IPS-15b (cell line): ENCODE measurements around the gene MAGEB1.

Source experiments
- H3K27me3 ChIP-seq: one replicate; pipeline ENCODE4 v1.6.1; 2013; ENCODE audit warnings: low read length; ENCODE audit not compliant: control insufficient read depth, insufficient read depth
- H3K36me3 ChIP-seq: one replicate; pipeline ENCODE4 v1.6.1; 2013; ENCODE audit warnings: low read length; ENCODE audit not compliant: control insufficient read depth, insufficient read depth
- H3K4me1 ChIP-seq: one replicate; pipeline ENCODE4 v1.6.1; 2013; ENCODE audit warnings: mild to moderate bottlenecking, low read length; ENCODE audit not compliant: control insufficient read depth, insufficient read depth
- H3K4me3 ChIP-seq: one replicate; pipeline ENCODE4 v1.5.1; 2013; ENCODE audit warnings: low read depth, low read length
- H3K9ac ChIP-seq: one replicate; pipeline ENCODE4 v1.6.1; 2013; ENCODE audit warnings: low read depth, mild to moderate bottlenecking, low read length
- H3K9me3 ChIP-seq: one replicate; pipeline ENCODE4 v1.6.1; 2013; ENCODE audit warnings: mild to moderate bottlenecking, low read length; ENCODE audit not compliant: control insufficient read depth, insufficient read depth

Gene MAGEB1

DNA sequence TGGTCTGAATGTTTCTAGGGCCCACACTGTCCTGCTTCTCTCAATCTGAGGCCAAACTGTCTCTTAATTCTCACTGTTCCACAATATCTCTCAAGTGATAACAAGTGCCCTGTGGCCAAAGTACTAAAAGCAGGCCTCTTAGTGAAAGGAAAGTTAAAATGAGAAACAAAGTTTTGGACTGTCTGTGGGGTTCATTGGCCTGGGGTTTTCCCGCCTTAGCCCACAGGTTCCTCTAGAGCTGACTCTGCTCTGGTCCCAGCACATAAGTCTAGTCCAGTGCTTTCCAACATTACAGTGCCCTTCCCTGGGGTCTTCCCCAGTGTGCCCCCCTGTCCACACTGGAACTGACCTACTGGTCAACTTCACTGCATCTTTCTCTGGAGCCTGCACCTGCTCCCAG is 6.3 kb downstream of the MAGEB1 start:
- Histone ChIP-seq H3K4me3 (no peak overlapping the region), H3K9me3 (peaks cover 4% of the 10 kb centered on the region), H3K36me3 (no peaks in the 10 kb centered on the region), H3K27me3 (no peaks in the 10 kb centered on the region), H3K9ac (no peak overlapping the region), H3K4me1 (no peaks in the 10 kb centered on the region)

DNA sequence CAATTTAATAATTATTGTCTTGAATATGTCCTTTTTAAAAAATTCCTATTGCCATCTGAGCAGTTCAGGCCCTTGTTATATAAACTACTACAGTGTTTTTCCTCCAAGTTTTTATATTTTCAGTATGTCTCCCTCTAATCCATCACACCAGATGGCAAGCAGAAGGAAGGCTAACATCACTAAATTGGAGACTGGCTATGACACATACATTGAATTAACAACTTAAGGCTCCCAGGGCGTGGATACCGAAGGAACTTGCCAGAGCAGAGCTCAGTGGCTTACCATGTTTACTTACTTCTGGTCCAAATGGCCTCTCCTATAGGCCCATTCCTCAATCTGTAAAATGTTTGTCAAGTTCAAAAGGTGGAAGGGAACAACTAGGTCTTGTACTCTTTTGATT is 13.0 kb downstream of the MAGEB1 start:
- Histone ChIP-seq H3K4me3 (no peak overlapping the region), H3K36me3 (no peaks in the 10 kb centered on the region), H3K9ac (no peak overlapping the region), H3K4me1 (no peaks in the 10 kb centered on the region), H3K27me3 (no peaks in the 10 kb centered on the region), H3K9me3 (peaks cover 4% of the 10 kb centered on the region)

DNA sequence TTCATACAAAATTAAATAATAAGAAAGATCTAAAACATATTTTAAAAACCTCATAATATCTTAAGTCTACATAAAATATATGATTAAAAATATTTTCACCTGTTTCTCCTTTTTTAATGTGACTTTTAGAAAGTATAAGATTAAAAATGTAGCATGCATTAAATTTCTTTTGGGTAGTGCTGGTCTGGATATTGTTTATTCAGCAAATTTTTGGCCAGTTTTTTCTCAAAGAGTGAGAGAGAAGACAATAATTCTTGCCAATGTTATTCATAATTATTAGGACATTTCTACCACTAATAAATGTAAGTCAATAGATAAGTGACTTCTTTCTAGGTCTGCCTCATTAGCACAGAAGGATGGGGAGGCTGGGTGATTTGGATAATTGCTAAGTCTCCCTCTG is 14.1 kb downstream of the MAGEB1 start:
- Histone ChIP-seq H3K9me3 (peaks cover 4% of the 10 kb centered on the region), H3K9ac (no peak overlapping the region), H3K4me1 (no peaks in the 10 kb centered on the region), H3K4me3 (no peak overlapping the region), H3K27me3 (no peaks in the 10 kb centered on the region), H3K36me3 (no peaks in the 10 kb centered on the region)

DNA sequence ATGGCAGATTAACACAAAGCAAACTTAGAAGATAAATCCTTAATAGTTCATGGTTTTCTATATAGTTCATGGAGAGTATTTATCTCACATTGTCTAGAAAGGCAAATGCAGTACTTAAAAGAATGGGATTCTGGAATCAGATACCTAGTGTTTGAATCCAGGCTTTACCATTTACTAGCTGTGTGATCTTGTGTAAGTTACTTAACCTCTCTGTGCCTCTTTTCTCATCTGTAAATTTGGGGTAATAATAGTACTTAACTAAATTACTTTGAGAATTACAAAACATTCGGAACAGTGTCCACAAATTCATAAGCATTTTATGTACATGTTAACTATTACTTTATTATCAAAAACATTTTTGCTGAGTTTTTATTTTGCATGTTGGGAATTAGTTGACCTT is 15.8 kb downstream of the MAGEB1 start:
- no peaks in the 10 kb centered on the region for H3K4me1 ChIP-seq
- no peak overlapping the region for H3K4me3 ChIP-seq

DNA sequence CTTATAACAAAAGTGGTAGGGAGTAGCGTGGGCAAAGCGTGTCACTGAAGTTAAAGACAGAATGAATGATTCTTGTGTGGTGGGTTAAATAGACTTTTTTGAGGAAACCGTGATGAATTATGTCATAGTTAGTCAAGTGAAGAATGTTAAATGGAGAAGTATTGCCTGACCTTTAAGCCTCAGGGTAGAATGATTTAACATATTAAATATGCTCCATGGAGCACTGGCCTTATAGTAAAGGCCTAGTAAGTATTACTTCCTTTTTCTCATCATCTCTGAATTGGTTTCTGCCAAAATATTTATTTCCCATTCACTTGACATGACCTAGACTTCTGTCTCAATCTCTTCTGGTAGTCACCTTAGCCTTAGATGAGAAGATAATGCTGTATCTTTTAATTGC is 23.7 kb downstream of the MAGEB1 start:
- H3K4me1 ChIP-seq: peaks cover 2% of the 10 kb centered on the region

More for the DNA sequence above, 15.8 kb downstream of the MAGEB1 start:
- H3K36me3 ChIP-seq: no peaks in the 10 kb centered on the region
- H3K27me3 ChIP-seq: no peaks in the 10 kb centered on the region
- H3K9ac ChIP-seq: no peak overlapping the region
- H3K9me3 ChIP-seq: no peaks in the 10 kb centered on the region

DNA sequence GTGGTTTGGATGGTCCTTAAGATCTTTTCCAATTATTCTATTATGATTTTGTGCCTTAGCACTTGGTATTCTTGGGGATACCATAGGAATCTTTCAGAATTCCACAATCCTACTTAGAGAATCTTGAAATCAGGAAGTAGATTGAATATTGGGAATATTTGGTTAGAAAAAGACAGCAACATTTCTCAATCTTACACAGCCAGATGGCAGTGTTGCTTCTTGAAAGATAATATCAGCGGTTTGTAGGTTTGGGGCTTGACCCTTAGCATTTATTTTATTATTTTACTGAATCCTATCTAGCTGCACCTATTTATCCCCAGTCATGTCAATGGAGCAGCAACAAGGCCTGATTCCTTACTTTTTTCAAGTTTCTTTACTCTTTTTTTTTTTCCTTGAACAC is 28.6 kb downstream of the MAGEB1 start:
- Histone ChIP-seq H3K4me1 (peaks cover 2% of the 10 kb centered on the region), H3K36me3 (no peaks in the 10 kb centered on the region), H3K27me3 (no peaks in the 10 kb centered on the region), H3K9ac (no peak overlapping the region), H3K4me3 (no peak overlapping the region), H3K9me3 (no peaks in the 10 kb centered on the region)

More for the DNA sequence above, 23.7 kb downstream of the MAGEB1 start:
- H3K9ac ChIP-seq: no peak overlapping the region
- no peaks in the 10 kb centered on the region for H3K36me3 ChIP-seq
- H3K4me3 ChIP-seq: no peak overlapping the region
- H3K27me3 ChIP-seq: no peaks in the 10 kb centered on the region
- H3K9me3 ChIP-seq: no peaks in the 10 kb centered on the region

DNA sequence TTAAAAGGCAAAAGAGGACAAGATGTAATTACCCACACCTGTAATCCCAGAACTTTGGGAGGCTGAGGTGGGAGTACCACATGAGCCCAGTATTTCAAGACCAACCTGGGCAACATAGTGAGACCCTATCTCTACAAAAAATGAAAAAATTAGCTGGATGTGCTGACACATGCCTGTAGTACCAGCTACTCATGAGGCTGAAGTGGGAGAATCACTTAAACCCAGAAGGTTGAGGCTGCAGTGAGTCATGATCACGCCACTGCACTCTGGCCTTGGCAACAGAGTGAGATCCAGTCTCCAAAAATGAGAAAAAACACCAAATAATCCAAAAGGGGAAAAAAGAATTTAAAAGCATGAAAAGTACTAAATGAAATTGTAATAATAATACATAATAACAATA is 31.4 kb downstream of the MAGEB1 start:
- peaks cover 2% of the 10 kb centered on the region for H3K4me1 ChIP-seq
- H3K4me3 ChIP-seq: no peak overlapping the region
- no peaks in the 10 kb centered on the region for H3K27me3 ChIP-seq
- no peaks in the 10 kb centered on the region for H3K9me3 ChIP-seq
- no peak overlapping the region for H3K9ac ChIP-seq
- H3K36me3 ChIP-seq: no peaks in the 10 kb centered on the region

DNA sequence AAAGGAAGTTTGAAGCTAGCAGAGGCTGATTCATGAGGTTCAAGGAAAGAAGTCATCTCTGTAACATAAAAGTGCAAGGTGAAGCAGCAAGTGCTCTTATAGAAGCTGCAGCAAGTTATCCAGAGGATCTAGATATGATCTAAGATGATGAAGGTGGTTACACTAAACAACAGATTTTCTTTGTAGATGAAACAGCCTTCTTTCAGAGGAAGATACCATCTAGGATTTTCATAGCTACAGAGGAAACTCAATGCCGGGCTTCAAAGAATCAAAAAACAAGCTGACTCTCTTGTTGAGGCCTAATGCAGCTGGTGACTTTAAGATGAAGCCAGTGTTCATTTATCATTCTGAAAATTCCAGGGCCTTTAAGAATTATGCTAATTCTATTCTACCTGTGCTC is 33.5 kb downstream of the MAGEB1 start:
- H3K4me3 ChIP-seq: no peak overlapping the region
- no peaks in the 10 kb centered on the region for H3K9me3 ChIP-seq
- H3K36me3 ChIP-seq: no peaks in the 10 kb centered on the region
- peaks cover under 1% of the 10 kb centered on the region for H3K4me1 ChIP-seq
- no peak overlapping the region for H3K9ac ChIP-seq
- H3K27me3 ChIP-seq: no peaks in the 10 kb centered on the region

DNA sequence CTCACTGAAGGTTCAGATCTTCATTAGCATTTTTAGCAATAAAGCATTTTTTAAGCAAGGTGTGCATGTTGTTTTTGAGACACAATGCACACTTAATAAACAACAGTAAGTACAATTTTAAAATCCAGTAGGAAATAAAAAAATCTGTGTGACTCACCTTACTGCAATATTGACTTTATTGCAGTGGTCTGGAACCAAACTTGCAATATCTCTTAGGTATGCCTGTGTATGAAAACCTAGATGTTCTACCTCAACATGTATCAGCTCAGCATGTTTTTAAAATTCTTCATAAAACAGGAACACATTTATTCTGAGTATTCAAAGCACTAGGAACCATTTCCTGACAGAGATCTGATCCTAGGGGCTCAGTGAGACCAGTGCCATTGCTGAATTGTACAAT is 35.6 kb downstream of the MAGEB1 start:
- H3K4me3 ChIP-seq: no peak overlapping the region
- H3K36me3 ChIP-seq: no peaks in the 10 kb centered on the region
- H3K9ac ChIP-seq: no peak overlapping the region
- H3K9me3 ChIP-seq: no peaks in the 10 kb centered on the region
- no peaks in the 10 kb centered on the region for H3K4me1 ChIP-seq
- H3K27me3 ChIP-seq: no peaks in the 10 kb centered on the region

DNA sequence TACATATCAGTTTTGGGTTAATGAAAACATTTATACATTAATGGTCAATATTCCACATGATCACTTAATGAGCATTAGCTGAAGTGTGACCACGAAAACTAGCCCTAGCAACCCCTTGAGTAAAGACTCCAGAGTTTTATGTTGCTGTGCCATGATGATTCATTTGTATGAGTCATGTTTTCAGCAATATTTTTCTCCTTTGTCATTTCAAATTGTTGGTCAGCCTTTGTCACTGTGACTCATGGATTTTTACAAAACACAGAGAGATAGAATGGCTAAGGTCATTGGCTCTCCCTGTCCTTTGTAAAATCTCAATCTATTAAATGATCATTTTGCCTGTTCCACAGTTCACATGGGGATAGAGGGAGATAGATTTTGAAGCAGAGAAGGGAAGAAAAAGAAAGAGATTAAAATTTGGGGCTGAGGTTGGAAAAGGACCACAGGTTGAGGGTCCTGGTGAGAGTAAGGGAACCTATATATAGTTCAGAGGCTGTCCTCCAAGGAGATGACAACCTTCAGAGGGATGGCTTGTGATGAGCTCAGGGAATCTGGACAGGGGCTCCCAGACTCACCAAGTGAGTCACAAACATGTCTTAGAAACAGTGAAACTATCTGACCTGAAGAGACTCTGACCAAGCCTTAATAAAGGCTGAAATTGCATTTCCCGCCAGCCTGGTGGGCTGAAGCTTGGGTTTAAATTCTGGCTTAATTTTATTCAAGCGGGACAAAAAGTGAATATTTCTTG is 36.7 kb downstream of the MAGEB1 start:
- H3K4me3 ChIP-seq: no peak overlapping the region
- no peak overlapping the region for H3K9ac ChIP-seq

DNA sequence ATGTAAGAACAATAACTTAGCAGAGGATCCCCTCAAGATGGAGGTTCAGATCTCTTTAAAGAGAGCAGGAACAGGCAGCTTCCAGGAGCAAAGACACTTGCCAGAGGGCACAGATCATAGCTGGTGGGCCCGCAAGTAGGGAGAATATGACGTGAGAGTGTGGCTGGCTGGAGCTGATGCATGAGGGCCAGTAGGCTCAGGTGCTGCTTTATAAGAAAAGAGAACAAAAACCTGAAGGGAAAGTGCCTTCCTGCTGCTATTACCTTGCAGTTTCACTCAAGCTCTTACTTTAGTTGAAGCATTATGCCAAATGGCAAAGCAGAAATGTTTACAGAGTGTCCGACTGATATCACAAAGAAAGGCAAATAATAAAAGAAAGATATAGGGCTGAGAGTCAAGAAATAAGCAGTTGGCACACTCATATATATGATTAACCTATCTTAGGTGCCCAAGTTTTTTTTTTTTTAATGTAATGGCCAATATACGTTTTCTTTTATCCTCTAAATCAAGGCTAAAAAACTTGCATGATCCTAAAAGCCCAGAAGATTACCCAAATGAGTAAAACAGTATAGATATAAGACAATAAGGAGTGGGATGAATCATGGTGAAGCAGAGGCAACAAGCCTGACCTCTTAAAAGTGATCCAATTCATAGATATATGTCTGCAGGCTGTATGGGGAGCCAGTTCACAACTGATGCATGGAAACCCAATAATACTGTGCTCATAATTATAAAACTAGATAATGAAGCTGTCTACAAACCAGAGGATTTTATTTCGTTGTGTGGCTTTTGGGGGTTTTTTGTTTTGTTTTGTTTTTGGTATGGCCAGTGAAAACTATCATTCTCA is 49.7 kb downstream of the MAGEB1 start:
- no peak overlapping the region for H3K9ac ChIP-seq
- no peak overlapping the region for H3K4me3 ChIP-seq
- no peaks in the 10 kb centered on the region for H3K9me3 ChIP-seq
- no peaks in the 10 kb centered on the region for H3K4me1 ChIP-seq
- no peaks in the 10 kb centered on the region for H3K36me3 ChIP-seq
- H3K27me3 ChIP-seq: no peaks in the 10 kb centered on the region

More for the DNA sequence above, 36.7 kb downstream of the MAGEB1 start:
- H3K4me1 ChIP-seq: no peaks in the 10 kb centered on the region
- no peaks in the 10 kb centered on the region for H3K9me3 ChIP-seq
- no peaks in the 10 kb centered on the region for H3K27me3 ChIP-seq
- no peaks in the 10 kb centered on the region for H3K36me3 ChIP-seq

DNA sequence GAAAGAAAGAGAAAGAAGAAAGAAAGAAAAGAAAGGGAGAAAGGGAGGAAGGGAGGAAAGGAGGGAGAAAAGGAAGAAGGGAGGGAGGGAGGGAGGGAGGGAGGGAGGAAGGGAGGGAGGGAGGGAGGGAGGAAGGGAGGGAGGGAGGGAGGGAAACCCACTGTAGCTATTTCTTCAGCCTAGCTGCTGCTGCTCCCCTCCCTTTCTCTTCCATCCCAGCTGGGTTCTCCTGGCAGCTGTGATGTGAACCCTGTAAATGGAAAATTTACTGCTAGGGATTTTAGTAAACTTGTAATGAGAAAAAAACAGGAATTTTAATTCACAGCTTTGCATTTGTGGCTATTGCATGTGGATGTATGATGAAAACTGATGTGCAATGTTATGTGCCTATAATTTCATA is 54.3 kb downstream of the MAGEB1 start:
- H3K9me3 ChIP-seq: no peaks in the 10 kb centered on the region
- H3K36me3 ChIP-seq: no peaks in the 10 kb centered on the region
- no peak overlapping the region for H3K4me3 ChIP-seq
- no peak overlapping the region for H3K9ac ChIP-seq
- no peaks in the 10 kb centered on the region for H3K27me3 ChIP-seq
- peaks cover 15% of the 10 kb centered on the region for H3K4me1 ChIP-seq
